ENCODE measurements around the gene AMOTL1.

Gene AMOTL1

DNA sequence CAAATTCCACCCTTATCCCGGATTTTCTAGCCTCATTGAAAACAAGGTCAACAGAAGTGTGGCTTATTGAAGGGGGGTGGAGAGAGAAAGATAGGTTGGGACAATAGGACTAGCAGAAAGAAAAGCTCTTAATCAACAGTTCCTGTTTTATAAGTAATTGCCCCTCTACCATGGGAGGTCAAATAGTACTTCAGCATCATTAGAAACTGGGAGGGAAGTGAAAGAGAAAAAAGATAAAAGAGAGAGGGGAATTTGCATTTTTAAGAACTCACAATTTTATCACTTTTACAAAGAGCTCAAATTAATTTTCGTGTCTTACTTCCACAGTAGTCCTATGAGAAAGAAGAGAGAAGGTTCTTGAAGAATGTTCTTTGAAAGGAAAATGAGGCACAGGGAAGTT, 89.2 kb downstream of the AMOTL1 start:
- no peak for DNase-seq (ENCODE audit: low spot score)

GRCh38 chr11:94858012-94858705, 90.0 kb downstream of the AMOTL1 start:
- DNase-seq (ENCODE audit: low spot score): no peak

DNA sequence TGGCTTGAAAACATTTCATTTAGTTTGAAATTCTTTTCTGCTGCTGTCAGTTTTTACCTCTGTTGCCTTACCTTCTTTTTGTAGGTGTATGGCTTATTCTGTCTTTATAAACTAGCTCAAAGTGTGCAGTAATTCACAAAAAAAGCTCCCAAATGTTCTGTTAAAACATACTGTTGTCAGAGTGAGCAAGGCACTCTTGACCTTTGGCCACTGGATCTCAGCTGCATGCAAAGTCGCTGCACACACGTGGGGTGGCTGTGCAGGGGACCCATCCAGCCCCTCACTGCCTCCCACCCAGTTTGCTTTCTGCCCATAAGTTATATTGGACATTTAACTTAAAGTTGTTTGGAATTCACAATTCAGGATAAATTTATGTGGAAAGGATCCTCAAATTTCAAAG, 92.2 kb downstream of the AMOTL1 start:
- no peak for DNase-seq (ENCODE audit: low spot score)

DNA sequence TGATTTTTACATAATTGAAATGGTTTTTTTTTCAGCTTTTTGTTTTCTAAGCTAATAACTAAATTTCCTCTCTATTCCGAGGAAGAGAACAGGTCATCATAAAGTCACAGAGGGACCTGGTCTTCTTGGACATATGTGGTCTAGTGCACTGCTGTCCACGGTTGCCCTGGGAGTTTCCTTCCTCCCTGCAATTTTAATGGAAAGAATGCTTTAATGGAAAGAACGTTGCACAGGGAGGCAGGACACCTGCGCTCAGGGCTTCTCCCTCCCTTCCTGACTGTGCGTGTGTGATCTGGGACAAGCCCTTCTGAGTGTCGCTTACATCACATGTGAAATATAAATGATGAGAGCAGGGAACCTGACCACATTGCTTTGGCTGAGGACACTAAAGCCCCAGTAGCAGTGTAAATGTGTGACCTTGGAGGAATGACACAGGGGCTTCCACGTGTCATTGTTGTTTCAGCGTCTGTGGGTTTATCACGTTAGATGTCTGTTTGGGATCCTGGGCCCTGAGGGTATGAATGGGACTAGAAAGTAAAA, 93.2 kb downstream of the AMOTL1 start:
- DNase-seq (ENCODE audit: low spot score): no peak

DNA sequence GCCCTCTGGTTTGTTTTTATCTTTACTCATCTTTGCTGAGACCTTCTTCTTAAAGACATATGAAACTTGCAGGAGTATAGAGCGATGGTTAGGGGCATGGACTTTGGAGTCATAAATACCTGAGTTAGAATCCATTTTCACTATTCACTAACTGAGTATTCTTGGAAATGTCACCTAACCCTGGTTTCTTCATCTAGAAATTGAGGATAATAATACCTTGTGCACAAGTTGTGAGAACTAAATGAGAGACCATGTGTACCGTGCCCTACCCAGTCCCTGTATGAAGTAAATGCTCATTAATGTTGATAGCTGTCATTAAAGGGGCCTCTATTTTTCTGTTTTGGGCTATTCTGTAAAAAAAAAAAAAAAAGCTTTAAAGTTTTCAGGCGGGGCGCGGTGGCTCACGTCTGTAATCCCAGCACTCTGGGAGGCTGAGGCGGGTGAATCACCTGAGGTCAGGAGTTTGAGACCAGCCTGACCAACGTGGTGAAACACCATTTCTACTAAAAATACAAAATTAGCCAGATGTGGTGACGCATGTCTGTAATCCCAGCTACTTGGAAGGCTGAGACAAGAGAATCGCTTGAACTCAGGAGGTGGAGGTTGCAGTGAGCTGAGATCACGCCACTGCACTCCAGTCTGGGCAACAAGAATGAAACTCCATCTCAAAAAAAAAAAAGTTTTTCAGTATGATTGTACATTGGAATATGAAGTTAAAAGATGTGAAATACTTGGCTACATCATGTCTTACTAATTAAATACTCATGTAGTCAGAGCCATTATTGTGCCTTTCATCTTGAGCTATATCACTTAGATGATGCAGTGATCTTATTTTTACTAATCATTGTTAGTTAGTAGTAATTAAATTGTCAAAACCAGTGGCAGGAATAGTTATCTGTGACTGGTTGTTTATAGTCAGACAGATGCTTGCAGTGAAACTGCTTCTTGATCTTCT, 95.0 kb downstream of the AMOTL1 start:
- no peak for DNase-seq (ENCODE audit: low spot score)

DNA sequence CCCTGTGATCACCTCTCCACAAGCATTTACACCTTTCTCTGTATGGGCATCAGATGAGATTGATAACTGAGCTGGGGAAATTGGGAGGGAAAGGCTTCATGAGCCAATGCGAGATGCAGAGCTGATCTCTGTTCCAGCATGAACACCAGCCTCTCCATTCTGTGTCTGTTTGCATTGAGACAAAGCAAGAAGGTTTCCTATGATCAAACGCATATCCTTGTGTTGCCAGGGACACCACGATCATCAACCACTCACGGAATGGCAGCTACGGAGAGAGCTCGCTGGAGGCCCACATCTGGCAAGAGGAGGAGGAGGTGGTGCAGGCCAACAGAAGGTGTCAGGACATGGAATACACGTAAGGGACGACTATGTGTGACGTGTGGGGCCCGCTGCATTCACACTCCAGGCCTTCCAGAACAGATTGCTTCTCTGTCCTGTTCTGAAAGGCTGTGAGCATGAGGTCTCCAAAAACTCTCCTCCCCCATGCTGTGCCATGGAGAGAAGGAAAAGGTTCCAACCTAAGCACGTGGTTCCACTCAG, 96.4 kb downstream of the AMOTL1 start:
- no peak for DNase-seq (ENCODE audit: low spot score)

GRCh38 chr11:94866231-94866822, 98.2 kb downstream of the AMOTL1 start:
- no peak for DNase-seq (ENCODE audit: low spot score)

- DNase-seq (ENCODE audit: low spot score): no peak
Observed at GRCh38 chr11:94866936-94867795, 99.0 kb downstream of the AMOTL1 start.

- DNase-seq (ENCODE audit: low spot score): no peak
Observed at GRCh38 chr11:94868468-94868867, 100.3 kb downstream of the AMOTL1 start.

DNA sequence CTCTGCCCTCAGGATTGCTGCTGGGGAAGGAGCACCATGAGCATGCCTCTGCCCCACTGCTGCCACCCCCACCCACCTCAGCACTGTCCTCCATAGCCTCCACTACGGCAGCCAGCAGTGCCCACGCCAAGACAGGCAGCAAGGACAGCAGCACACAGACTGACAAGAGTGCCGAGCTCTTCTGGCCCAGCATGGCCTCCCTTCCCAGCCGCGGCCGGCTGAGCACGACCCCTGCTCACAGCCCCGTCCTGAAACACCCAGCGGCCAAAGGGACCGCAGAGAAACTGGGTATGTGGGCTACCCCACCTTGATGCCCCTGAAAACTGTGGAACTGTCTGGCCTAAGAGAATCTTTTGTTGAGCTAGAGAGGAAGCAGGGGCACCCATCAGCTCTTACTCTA, 101.0 kb downstream of the AMOTL1 start:
- no peak for DNase-seq (ENCODE audit: low spot score)

DNA sequence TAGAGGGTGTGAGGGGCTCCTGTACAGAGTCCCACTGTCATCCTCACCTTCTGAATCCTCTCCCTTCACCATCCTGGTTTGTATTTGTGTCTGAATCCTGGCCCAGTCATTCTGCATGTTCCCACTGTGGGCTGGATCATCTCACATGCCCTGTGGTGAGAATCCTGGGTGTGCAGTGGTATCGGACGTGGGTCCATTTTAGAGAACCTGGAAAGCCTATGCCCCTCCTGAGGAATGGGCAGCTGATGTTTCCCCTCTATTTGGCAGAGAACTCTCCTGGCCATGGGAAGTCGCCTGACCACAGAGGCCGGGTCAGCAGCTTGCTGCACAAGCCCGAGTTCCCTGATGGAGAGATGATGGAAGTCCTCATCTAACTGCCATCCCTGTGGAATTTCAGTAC, 102.3 kb downstream of the AMOTL1 start:
- DNase-seq (ENCODE audit: low spot score): no peak

GRCh38 chr11:94871491-94872185, 103.5 kb downstream of the AMOTL1 start:
- DNase-seq (ENCODE audit: low spot score): no peak

DNA sequence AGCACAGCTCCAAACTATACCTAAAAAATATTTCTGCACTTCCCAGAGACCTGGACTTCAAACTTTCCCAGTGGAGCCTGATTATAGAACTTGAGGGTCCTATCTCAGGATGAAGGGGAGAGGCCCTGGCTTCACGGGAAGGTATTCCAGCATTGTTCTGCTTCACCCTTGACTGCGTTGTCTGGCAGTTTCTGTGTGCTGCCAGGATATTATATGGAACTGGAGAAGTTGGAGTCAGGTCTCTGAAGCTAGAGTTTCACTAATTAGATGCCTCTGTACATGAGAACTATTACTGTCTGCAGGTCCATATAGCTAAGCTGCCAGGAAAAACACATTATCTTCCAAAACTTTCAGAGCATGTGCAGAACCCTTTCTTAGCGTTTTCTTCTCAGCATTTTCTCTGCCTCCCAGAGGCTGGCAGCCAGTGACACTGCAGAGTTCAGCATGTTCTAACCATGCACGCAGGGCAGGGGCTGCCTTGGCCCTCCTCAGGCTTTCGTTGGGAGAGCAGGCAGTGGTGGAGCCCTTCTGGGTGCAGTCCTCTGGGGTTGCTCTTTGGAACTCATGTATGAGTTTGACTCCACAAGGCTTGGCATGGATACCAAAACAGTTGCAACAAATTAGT, 105.9 kb downstream of the AMOTL1 start:
- no peak for DNase-seq (ENCODE audit: low spot score)

DNA sequence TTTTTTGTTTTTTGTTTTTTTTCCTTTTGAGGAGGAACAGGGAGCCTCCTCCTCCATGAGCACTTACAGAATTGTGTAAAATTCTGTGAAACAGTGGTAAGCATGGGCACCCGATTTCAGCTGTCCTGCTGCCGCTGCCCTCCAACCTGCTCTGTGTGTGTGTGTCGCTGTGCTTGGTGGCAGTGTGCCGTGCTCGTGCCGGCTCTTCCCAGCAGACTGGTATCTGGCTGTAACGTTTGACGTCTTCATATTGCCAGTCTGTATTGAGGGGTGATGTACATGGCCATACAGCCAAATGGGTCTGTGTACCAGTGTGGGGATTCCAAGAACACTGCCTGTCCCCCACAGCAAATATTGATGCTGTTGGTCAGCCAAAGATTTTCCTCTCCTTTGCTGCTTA, 108.1 kb downstream of the AMOTL1 start:
- no peak for DNase-seq (ENCODE audit: low spot score)

- DNase-seq (ENCODE audit: low spot score): no peak
Observed at GRCh38 chr11:94876645-94877442, 108.7 kb downstream of the AMOTL1 start.

DNA sequence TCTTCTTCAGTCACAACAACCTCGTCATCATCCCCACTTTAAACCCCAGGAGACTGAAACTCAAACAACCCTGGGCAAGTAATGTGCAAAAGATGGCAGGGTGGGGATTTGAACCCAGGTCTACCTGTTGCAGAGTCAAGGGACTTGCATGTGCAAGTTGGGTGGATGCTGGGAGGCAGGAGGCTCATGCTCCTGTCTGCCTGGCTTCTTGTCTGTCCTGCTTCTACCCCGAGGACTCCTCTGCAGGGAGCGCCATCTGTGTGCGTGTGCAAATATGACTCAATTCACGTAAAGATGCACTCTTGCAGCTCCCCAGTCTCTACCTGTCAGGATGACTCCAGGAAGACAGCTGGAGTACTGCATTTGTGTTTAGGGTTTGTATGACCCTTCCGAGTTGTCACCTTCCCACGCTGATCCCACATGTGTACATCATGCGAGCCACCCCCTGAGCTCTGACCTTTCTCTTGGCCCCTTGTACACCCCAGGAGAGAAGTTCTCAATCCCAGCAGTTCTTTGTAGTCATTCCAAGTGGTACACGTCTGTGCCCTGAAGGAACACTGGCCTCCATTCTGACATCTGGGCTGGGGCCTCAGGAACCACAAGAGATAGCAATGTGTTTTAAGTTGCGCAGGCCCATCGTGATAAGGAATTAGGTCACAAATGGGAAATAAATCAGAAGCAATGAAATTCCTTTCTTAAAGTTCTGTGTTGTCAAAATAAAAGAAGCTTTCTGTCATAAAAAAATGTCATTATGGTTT, 109.5 kb downstream of the AMOTL1 start:
- DNase-seq (ENCODE audit: low spot score): no peak

GRCh38 chr11:94879006-94879405, 110.8 kb downstream of the AMOTL1 start:
- no peak for DNase-seq (ENCODE audit: low spot score)

GRCh38 chr11:94880216-94880615, 112.1 kb downstream of the AMOTL1 start:
- DNase-seq (ENCODE audit: low spot score): no peak

- DNase-seq (ENCODE audit: low spot score): no peak
Observed at GRCh38 chr11:94882931-94883330, 114.8 kb downstream of the AMOTL1 start.

Data from hematopoietic multipotent progenitor cell treated with erythropoietin and hydrocortisone succinate and interleukin-3 and kit ligand, for 15 days (in vitro differentiated cells).